ENCODE measurements around the gene TBX19. TPM values are rescaled to one million over a fixed set of nuclear protein-coding genes. Genes with fewer than 3 reads are reported as not detected.

The TBX19 gene
- total RNA-seq (2021; fragmentation: NEBNext Ultra II Directional; extraction: Animal tissue kit (Norgen Biotek cat#: 25700)) (0.80 and 1.0 TPM in 2 replicates), polyA plus RNA-seq (2011; rRNA removed) (1.3 and 1.8 TPM in 2 replicates), polyA minus RNA-seq (2011; rRNA and poly(A)+ RNA removed) (1.2 and 1.5 TPM in 2 replicates)
- polyA plus RNA-seq (2011; cell fraction: cytosol; rRNA removed): 1.3 TPM
- polyA plus RNA-seq (2011; cell fraction: nucleus; rRNA removed): 2.0 TPM
- polyA plus RNA-seq (2012, experiment 1 of 2): 0.96 to 1.7 TPM (median 1.0 TPM) in 4 replicates
- 0.34 TPM for polyA plus RNA-seq (2012, experiment 2 of 2)
- 0.75 TPM for polyA plus RNA-seq (2013, experiment 1 of 2)
- polyA plus RNA-seq (2013, experiment 2 of 2): 0.61 TPM
- polyA minus RNA-seq (2011; cell fraction: cytosol; rRNA and poly(A)+ RNA removed): 0.51 TPM
- 1.00 TPM for polyA minus RNA-seq (2011; cell fraction: nucleus; rRNA and poly(A)+ RNA removed)
- long read RNA-seq, experiment 1: 0 reads
- long read RNA-seq, experiment 2: 0 reads

DNA sequence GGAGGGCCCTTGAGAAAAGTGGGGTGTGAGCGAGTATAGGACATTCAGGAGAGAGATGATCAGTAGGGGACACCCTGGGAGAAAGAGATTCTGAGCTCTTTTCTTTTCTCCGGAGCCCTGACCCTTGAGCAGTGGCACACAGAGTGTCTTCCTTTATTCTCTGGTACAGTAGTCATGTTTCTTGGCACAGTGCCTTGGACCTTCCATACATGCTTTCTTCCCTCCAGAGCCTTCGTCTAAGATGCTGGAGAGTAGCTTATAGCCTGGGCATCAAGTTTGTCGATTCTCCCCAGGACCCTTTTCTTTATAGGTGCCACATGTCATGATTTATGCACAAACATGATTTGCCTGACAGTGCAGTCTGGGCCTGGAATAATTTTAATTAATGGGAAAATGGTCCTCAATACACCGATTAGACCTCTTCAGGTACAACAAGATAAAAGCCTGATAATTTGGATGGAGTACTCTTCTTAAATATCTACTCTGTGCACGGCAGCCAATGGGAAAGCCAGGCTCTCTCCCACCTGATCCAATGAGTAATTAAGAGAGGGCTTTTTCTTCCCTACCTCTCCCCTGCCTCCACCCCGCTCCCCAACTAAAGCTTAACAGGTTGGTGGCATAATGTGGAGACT lies at the start of gene TBX19:
Gene TBX19 (plus strand): TSS at position 582 of the 632 bp plus-strand sequence. CDS start 214 bp downstream, outside the sequence.
- H3K14ac ChIP-seq (ENCODE audit: insufficient read length): no peak within 1 kb of the TSS
- H2BK20ac ChIP-seq (ENCODE audit: low read length): no peak within 1 kb of the TSS
- H2BK12ac ChIP-seq (ENCODE audit: low read depth, low read length): no peak within 1 kb of the TSS
- no peaks in the 10 kb centered on the region for H3K79me1 ChIP-seq (ENCODE audit: low read depth, low read length)
- no peak within 1 kb of the TSS for H3K4me2 ChIP-seq (ENCODE audit: insufficient read depth in 1 of 2, low read depth in 2 of 2, low read length in 2 of 2)
- no peaks in the 10 kb centered on the region for H3K23me2 ChIP-seq (ENCODE audit: low read depth, low read length)
- no peak for DNase-seq (ENCODE audit: low read depth in 1 of 2, low spot score in 2 of 2)
- ChIA-PET CTCF (ENCODE audit: partially characterized antibody) (interaction anchor here (0.8 to 1.9 kb wide), 3 partner anchors 11 to 45 kb away, joined by 3 to 10 read pairs (median 5); no protein-coding TSS in a partner anchor), POLR2A (ENCODE audit: partially characterized antibody) (interaction anchor here (1.0 kb wide), 1 partner anchor 13 kb away, joined by 3 read pairs; no protein-coding TSS in a partner anchor)
- no peak within 1 kb of the TSS for H2BK15ac ChIP-seq (ENCODE audit: low read length)
- H3K56ac ChIP-seq (replicated peaks; ENCODE audit: insufficient read length, low read depth, low read length): no peak within 1 kb of the TSS
- no peaks in the 10 kb centered on the region for H4K20me1 ChIP-seq (replicated peaks in 1 of 2; ENCODE audit: control insufficient read depth in 1 of 2, insufficient read depth in 2 of 2, low read length in 2 of 2)
- no peak within 1 kb of the TSS for H2AFZ ChIP-seq (ENCODE audit: low read length)
- H3K79me2 ChIP-seq (ENCODE audit: control insufficient read depth in 1 of 2, insufficient read depth in 2 of 2, low read length in 2 of 2): no peaks in the 10 kb centered on the region
- H3K27ac ChIP-seq (ENCODE audit: low read depth, low read length): no peak within 1 kb of the TSS
- H4K5ac ChIP-seq (ENCODE audit: insufficient read length, low read depth, low read length): no peak within 1 kb of the TSS
- FAIRE-seq: no peak
- no peak within 1 kb of the TSS for H3K4ac ChIP-seq (replicated peaks; ENCODE audit: insufficient read length, low read depth, low read length)
- H2BK5ac ChIP-seq (ENCODE audit: low read depth, low read length): no peak within 1 kb of the TSS
- no peak within 1 kb of the TSS for H3K9ac ChIP-seq (replicated peaks in 1 of 4; ENCODE audit: extremely low read depth in 1 of 4, low read depth in 3 of 4, low read length in 3 of 4)
- H4K8ac ChIP-seq (ENCODE audit: extremely low read depth, insufficient read depth, low read length): no peak within 1 kb of the TSS; the same call in 1 of the 2 replicates
- H2AK5ac ChIP-seq (ENCODE audit: low read depth, low read length): no peak within 1 kb of the TSS
- no peaks in the 10 kb centered on the region for H3K9me3 ChIP-seq (ENCODE audit: insufficient read depth in 2 of 2, low read depth in 1 of 2, low read length in 1 of 2)
- no peaks in the 10 kb centered on the region for H3K27me3 ChIP-seq (replicated peaks in 1 of 4; ENCODE audit: control insufficient read depth in 3 of 4, extremely low read depth in 1 of 4, insufficient read depth in 3 of 4, low read length in 3 of 4)
- H3K4me3 ChIP-seq (ENCODE audit: extremely low read depth in 1 of 4, insufficient read depth in 2 of 4, low read depth in 3 of 4, low read length in 4 of 4): no peak within 1 kb of the TSS
- 89% methylated on average over 7 of the region's 7 CpGs; no CpG with 5 or more reads in 1 of the 2 experiments for WGBS, 2 experiments (ENCODE audit: extremely low coverage in 1 of 2, insufficient coverage in 1 of 2, insufficient read length in 1 of 2, insufficient replicate concordance in 2 of 2, low coverage in 1 of 2, low lambda C conversion rate in 2 of 2, missing lambda C conversion rate in 1 of 2)
- H3K4me1 ChIP-seq (replicated peaks in 1 of 4; ENCODE audit: control insufficient read depth in 3 of 4, insufficient read depth in 4 of 4, low read length in 3 of 4): peaks cover 0 to 6% (median 0%) of the 10 kb centered on the region in 4 experiments; a peak in 2 of 7 replicates
- no peak within 1 kb of the TSS for H3K18ac ChIP-seq (ENCODE audit: extremely low read depth, low read length)
- H2BK120ac ChIP-seq (replicated peaks; ENCODE audit: low read depth, low read length): no peak within 1 kb of the TSS
- H3K36me3 ChIP-seq (ENCODE audit: control insufficient read depth in 2 of 4, insufficient read depth in 4 of 4, low read length in 3 of 4): no peaks in the 10 kb centered on the region
- no peak within 1 kb of the TSS for H3K23ac ChIP-seq (ENCODE audit: insufficient read length)
- H4K91ac ChIP-seq (replicated peaks; ENCODE audit: insufficient read length, low read length): no peak within 1 kb of the TSS
- TF ChIP-seq PHF8 (conservative IDR thresholded peaks at IDR 0.05; ENCODE audit: low read depth, low read length) (no peak), NANOG (IDR thresholded peaks at IDR 0.05; ENCODE audit: insufficient read depth, low read depth, low read length, poor library complexity, severe bottlenecking) (no peak), CBX8 (IDR thresholded peaks at IDR 0.05; ENCODE audit: borderline replicate concordance, low read depth, low read length) (no peak)

Measured in H1 (cell line).